NCI-H2171 (cell line): ENCODE measurements around the gene MED20.
"Not testable (repeated sequence)": the region's sequence is repeated elsewhere in the genome, so short reads cannot be mapped to it uniquely, and the experiment has no call there.

ENCODE experiments used
- DNase-seq: peaks from one replicate; lab custom pipeline; 2025; lab: John Stamatoyannopoulos, UW

Gene MED20

GRCh38 chr6:41920921-41921711, at the start of gene MED20, which contains the start of gene BYSL:
TSS of gene MED20 (minus strand) at chr6:41921139. CDS start at chr6:41921018, 121 bp downstream.
TSS of gene BYSL (plus strand) at chr6:41921499. CDS start at chr6:41921563, 64 bp downstream.
- peak; percentile 91 for DNase-seq

- no peak for DNase-seq
These were observed 49.5 kb upstream of the MED20 start for GRCh38 chr6:41970436-41970846.

GRCh38 chr6:41967312-41968287, 46.7 kb upstream of the MED20 start:
- no peak for DNase-seq

- DNase-seq: no peak
These were observed 46.0 kb upstream of the MED20 start for GRCh38 chr6:41966961-41967311.

GRCh38 chr6:41966214-41966920, 45.4 kb upstream of the MED20 start:
- no peak for DNase-seq

- no peak for DNase-seq
These were observed 44.7 kb upstream of the MED20 start for GRCh38 chr6:41965429-41966213.

GRCh38 chr6:41964201-41964887, 43.4 kb upstream of the MED20 start:
- DNase-seq: peak; percentile 43

- no peak for DNase-seq
These were observed 42.4 kb upstream of the MED20 start for GRCh38 chr6:41963371-41963770.

- no peak for DNase-seq
These were observed 39.1 kb upstream of the MED20 start for GRCh38 chr6:41960028-41960427.

GRCh38 chr6:41958022-41958856, 37.3 kb upstream of the MED20 start:
- DNase-seq: no peak

- no peak for DNase-seq
These were observed 36.2 kb upstream of the MED20 start for GRCh38 chr6:41957117-41957516.

- no peak for DNase-seq
These were observed 34.5 kb upstream of the MED20 start for GRCh38 chr6:41955412-41955811.

- DNase-seq: no peak
These were observed 33.7 kb upstream of the MED20 start for GRCh38 chr6:41954668-41955067.

GRCh38 chr6:41947581-41948220, 26.8 kb upstream of the MED20 start:
- no peak for DNase-seq

GRCh38 chr6:41943456-41943855, 22.5 kb upstream of the MED20 start:
- DNase-seq: no peak

GRCh38 chr6:41942882-41943281, 21.9 kb upstream of the MED20 start:
- not testable (repeated sequence) for DNase-seq

- no peak for DNase-seq
These were observed 21.3 kb upstream of the MED20 start for GRCh38 chr6:41942067-41942851.

GRCh38 chr6:41941280-41942066, 20.5 kb upstream of the MED20 start, which contains the start of gene CCND3:
TSS of gene CCND3 (minus strand) at chr6:41941808. CDS start at chr6:41941649, 159 bp downstream.
- DNase-seq: peak; percentile 82
